K562 (cell line): Measurements from ENCODE around the gene AGPAT3. TPM values are rescaled to one million over a fixed set of nuclear protein-coding genes. Genes with fewer than 3 reads are reported as not detected.

Source experiments
- ATF7 ChIP-seq: fragments of 450-650 bp; IDR thresholded peaks from 2 replicates; pipeline ENCODE4 v1.7.1; 2014; ENCODE audit warnings: mild to moderate bottlenecking, moderate library complexity
- BRCA1 ChIP-seq, 2 experiments: fragments of 450-650 bp in 1 of 2; sonication (generic) in 1 of 2; formaldehyde crosslinking in 1 of 2; IDR thresholded peaks; 2 replicates each; pipeline versions ENCODE4 v1.5.0 to v1.6.1; 2017 to 2020; ENCODE audit warnings: mild to moderate bottlenecking in 1 of 2, missing genetic modification reagents in 1 of 2
- BRD9 ChIP-seq: fragments of 450-650 bp; IDR thresholded peaks from 2 replicates; pipeline ENCODE4 v1.6.1; 2018; ENCODE audit warnings: low read depth; ENCODE audit not compliant: partially characterized antibody
- CEBPB ChIP-seq: fragments of 450-650 bp; IDR thresholded peaks from 2 replicates; pipeline ENCODE4 v1.6.1; 2016; ENCODE audit warnings: missing genetic modification characterization, missing compliant biosample characterization
- CREB1 ChIP-seq, 2 experiments: sonication (generic) in 1 of 2; formaldehyde crosslinking in 1 of 2; IDR thresholded peaks; 2 replicates each; pipeline versions ENCODE4 v1.6.1 to v1.8.0; 2012 to 2022; ENCODE audit warnings: inconsistent platforms in 1 of 2, mild to moderate bottlenecking in 1 of 2, missing genetic modification reagents in 1 of 2, moderate library complexity in 1 of 2
- GATAD2A ChIP-seq: fragments of 450-650 bp; IDR thresholded peaks from 2 replicates; pipeline ENCODE4 v1.6.1; 2017
- L3MBTL2 ChIP-seq: fragments of 450-650 bp; IDR thresholded peaks from 2 replicates; pipeline ENCODE4 v1.6.1; 2016; ENCODE audit warnings: mild to moderate bottlenecking, moderate library complexity
- POLR2AphosphoS5 ChIP-seq: IDR thresholded peaks from 2 replicates; pipeline ENCODE4 v1.6.1; 2011; ENCODE audit warnings: mild to moderate bottlenecking, low read depth, low read length, moderate library complexity; ENCODE audit not compliant: control insufficient read depth, insufficient read depth
- POU5F1 ChIP-seq: fragments of 150-350 bp; IDR thresholded peaks from 2 replicates; pipeline ENCODE4 v1.6.1; 2014; ENCODE audit warnings: borderline replicate concordance, low read length, low read depth, mild to moderate bottlenecking; ENCODE audit not compliant: partially characterized antibody
- TRIM28 ChIP-seq: fragments of 450-650 bp; IDR thresholded peaks from 2 replicates; pipeline ENCODE4 v1.6.1; 2017
- XRCC5 ChIP-seq: fragments of 200-400 bp; formaldehyde crosslinking; IDR thresholded peaks from 2 replicates; pipeline ENCODE4 v1.6.1; 2017; ENCODE audit warnings: low read depth, mild to moderate bottlenecking, low read length
- ZNF263 ChIP-seq: sonication (generic); formaldehyde crosslinking; IDR thresholded peaks from 2 replicates; pipeline ENCODE4 v1.8.0; 2022; ENCODE audit warnings: mild to moderate bottlenecking, missing genetic modification reagents, borderline replicate concordance
- ZNF766 ChIP-seq: fragments of 200-800 bp; sonication (Bioruptor generic); conservative IDR thresholded peaks from 2 replicates; pipeline ENCODE4 v1.6.1; 2016; ENCODE audit warnings: missing genetic modification characterization, missing compliant biosample characterization
- polyA plus RNA-seq, 8 experiments: library from polyadenylated mRNA; depleted of rRNA in 4 of 8; stranded (reverse) in 5 of 8; unstranded in 3 of 8; fragments of >200 nt; fragmentation: Nextera tagmentation in 2 of 8; fragmentation: Illumina TruSeq in 1 of 8; extraction: Ambion mirVana in 2 of 8; extraction: Trizol in 1 of 8; gene quantifications; 2 replicates each; pipeline versions ENCODE4 v1.2.1 to v1.2.3, GENCODE V29; 2011 to 2014; ENCODE audit warnings: inconsistent platforms in 1 of 8, missing spikeins in 1 of 8
- total RNA-seq, 7 experiments: library from RNA; depleted of rRNA in 6 of 7; stranded (reverse); fragments of >200 nt in 6 of 7; fragmentation: Illumina TruSeq in 2 of 7; extraction: Trizol in 2 of 7; gene quantifications; 2 replicates each; pipeline versions ENCODE4 v1.2.1 to v1.2.3, GENCODE V29; 2011 to 2021; ENCODE audit warnings: low replicate concordance in 1 of 7
- TF ChIP-seq, protein P1 (sequence below): fragments of 250-450 bp; sonication (Bioruptor Pico); IDR thresholded peaks from 2 replicates; pipeline ENCODE4 v1.4.0; 2020; ENCODE audit warnings: mild to moderate bottlenecking
- TF ChIP-seq, protein P2 (sequence below): sonication (generic); formaldehyde crosslinking; IDR thresholded peaks from 2 replicates; pipeline ENCODE4 v1.8.0; 2022; ENCODE audit warnings: mild to moderate bottlenecking, missing genetic modification reagents
- TF ChIP-seq, protein P3 (sequence below): fragments of 450-650 bp; IDR thresholded peaks from 2 replicates; pipeline ENCODE4 v1.6.1; 2016; ENCODE audit warnings: missing biosample characterization, missing genetic modification characterization
- TF ChIP-seq, protein P4 (sequence below), 2 experiments: fragments of 450-650 bp; conservative IDR thresholded peaks; 2 replicates each; pipeline ENCODE4 v1.6.1; 2017; ENCODE audit warnings: mild to moderate bottlenecking in 2 of 2, moderate library complexity in 2 of 2
- TF ChIP-seq, protein P5 (sequence below): IDR thresholded peaks from 3 replicates; pipeline ENCODE4 v1.6.1; 2011; ENCODE audit warnings: borderline replicate concordance, mild to moderate bottlenecking, moderate library complexity; ENCODE audit not compliant: insufficient read length; ENCODE audit errors: extremely low read depth

AGPAT3 gene
- total and polyA plus RNA-seq, 9 of the 15 experiments (the other 6 are each of a cell fraction or from before 2014, with no cell fraction given), result 1.5 to 88.4 (median 35.7) TPM

DNA sequence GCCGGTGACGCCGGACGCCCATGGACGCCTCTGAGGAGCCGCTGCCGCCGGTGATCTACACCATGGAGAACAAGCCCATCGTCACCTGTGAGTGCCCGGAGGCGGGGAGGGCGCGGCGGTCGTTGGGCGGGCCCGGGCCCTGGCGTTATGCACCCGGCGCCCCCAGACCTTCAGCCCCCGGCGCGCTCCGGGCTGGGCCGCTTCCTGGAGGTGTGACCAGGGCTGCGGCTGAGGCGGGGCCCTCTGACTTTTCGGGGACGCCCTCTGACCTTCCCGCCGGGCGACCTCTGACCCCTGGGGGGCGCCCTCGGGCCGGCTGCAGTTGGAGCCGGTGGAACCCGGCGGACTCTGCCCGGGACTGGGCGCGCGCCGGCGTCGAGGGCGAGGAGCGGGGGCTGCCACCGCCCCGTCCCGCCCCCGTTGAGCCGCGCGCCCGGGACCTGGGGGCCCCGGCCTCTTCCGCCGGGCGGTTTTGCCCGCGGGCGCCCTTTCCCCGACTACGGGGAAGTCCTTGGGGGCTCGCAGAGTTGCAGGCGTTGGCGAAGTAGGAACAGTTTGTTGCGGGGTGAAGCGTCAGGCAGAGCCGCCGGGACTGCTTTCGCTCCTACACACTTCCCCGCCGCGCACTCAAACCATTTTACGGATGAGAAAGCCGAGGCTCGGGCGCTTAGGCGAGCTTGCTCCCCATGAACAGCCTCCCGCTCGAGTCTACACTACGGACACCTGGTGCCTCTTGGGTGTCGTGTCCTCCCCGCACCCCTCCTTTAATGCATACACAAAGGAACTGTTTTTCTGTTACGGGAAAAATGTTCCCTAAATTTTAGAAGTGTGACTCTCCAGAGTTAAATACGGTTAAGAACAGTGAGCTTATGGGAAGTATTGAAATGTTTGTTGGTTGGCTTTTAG is 147.7 kb downstream of the AGPAT3 start (continued):
- TF ChIP-seq, protein P1, sequence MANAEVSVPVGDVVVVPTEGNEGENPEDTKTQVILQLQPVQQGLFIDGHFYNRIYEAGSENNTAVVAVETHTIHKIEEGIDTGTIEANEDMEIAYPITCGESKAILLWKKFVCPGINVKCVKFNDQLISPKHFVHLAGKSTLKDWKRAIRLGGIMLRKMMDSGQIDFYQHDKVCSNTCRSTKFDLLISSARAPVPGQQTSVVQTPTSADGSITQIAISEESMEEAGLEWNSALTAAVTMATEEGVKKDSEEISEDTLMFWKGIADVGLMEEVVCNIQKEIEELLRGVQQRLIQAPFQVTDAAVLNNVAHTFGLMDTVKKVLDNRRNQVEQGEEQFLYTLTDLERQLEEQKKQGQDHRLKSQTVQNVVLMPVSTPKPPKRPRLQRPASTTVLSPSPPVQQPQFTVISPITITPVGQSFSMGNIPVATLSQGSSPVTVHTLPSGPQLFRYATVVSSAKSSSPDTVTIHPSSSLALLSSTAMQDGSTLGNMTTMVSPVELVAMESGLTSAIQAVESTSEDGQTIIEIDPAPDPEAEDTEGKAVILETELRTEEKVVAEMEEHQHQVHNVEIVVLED (CRISPR knock-in tag), result no peak; the same call in 1 of the 2 replicates
- TF ChIP-seq BRCA1 (IDR thresholded peaks at IDR 0.05) (no peak), BRCA1 (CRISPR knock-in tag; IDR thresholded peaks at IDR 0.05) (no peak), CREB1 (IDR thresholded peaks at IDR 0.05) (no peak), CREB1 (CRISPR knock-in tag; IDR thresholded peaks at IDR 0.05) (peak; percentile 11), ATF7 (peak; percentile 72), L3MBTL2 (peak; percentile 75), CEBPB (tag) (no peak), POU5F1 (no peak), BRD9 (no peak), TRIM28 (no peak), ZNF263 (CRISPR knock-in tag) (no peak; the same call in 1 of the 2 replicates), POLR2AphosphoS5 (0 out of 2 replicates have a peak, but pooled peaks have one; percentile 13), XRCC5 (peak; percentile 33; the same call in 1 of the 2 replicates), GATAD2A (0 out of 2 replicates have a peak, but pooled peaks have one; percentile 67), ZNF766 (CRISPR knock-in tag) (no peak)
- TF ChIP-seq, protein P2, sequence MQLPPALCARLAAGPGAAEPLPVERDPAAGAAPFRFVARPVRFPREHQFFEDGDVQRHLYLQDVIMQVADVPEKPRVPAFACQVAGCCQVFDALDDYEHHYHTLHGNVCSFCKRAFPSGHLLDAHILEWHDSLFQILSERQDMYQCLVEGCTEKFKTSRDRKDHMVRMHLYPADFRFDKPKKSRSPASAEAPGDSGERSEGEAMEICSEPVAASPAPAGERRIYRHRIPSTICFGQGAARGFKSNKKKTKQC, result 0 out of 2 replicates have a peak, but pooled peaks have one; percentile 20
- TF ChIP-seq, protein P3, sequence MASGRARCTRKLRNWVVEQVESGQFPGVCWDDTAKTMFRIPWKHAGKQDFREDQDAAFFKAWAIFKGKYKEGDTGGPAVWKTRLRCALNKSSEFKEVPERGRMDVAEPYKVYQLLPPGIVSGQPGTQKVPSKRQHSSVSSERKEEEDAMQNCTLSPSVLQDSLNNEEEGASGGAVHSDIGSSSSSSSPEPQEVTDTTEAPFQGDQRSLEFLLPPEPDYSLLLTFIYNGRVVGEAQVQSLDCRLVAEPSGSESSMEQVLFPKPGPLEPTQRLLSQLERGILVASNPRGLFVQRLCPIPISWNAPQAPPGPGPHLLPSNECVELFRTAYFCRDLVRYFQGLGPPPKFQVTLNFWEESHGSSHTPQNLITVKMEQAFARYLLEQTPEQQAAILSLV (tag), result no peak
- TF ChIP-seq, protein P4, sequence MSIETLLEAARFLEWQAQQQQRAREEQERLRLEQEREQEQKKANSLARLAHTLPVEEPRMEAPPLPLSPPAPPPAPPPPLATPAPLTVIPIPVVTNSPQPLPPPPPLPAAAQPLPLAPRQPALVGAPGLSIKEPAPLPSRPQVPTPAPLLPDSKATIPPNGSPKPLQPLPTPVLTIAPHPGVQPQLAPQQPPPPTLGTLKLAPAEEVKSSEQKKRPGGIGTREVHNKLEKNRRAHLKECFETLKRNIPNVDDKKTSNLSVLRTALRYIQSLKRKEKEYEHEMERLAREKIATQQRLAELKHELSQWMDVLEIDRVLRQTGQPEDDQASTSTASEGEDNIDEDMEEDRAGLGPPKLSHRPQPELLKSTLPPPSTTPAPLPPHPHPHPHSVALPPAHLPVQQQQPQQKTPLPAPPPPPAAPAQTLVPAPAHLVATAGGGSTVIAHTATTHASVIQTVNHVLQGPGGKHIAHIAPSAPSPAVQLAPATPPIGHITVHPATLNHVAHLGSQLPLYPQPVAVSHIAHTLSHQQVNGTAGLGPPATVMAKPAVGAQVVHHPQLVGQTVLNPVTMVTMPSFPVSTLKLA (conservative IDR thresholded peaks at IDR 0.05), result peak in 1 of 2 experiments; percentile 65; a peak in 3 of 4 replicates
- TF ChIP-seq, protein P5, sequence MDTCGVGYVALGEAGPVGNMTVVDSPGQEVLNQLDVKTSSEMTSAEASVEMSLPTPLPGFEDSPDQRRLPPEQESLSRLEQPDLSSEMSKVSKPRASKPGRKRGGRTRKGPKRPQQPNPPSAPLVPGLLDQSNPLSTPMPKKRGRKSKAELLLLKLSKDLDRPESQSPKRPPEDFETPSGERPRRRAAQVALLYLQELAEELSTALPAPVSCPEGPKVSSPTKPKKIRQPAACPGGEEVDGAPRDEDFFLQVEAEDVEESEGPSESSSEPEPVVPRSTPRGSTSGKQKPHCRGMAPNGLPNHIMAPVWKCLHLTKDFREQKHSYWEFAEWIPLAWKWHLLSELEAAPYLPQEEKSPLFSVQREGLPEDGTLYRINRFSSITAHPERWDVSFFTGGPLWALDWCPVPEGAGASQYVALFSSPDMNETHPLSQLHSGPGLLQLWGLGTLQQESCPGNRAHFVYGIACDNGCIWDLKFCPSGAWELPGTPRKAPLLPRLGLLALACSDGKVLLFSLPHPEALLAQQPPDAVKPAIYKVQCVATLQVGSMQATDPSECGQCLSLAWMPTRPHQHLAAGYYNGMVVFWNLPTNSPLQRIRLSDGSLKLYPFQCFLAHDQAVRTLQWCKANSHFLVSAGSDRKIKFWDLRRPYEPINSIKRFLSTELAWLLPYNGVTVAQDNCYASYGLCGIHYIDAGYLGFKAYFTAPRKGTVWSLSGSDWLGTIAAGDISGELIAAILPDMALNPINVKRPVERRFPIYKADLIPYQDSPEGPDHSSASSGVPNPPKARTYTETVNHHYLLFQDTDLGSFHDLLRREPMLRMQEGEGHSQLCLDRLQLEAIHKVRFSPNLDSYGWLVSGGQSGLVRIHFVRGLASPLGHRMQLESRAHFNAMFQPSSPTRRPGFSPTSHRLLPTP, result no peak
